OCI-LY1 (cell line): Measurements from ENCODE around the gene SFTPA2.

Source experiments
- CTCF ChIP-seq: fragments of 200-600 bp; sonication (generic), shearing (Covaris generic); IDR thresholded peaks from 2 replicates; pipeline ENCODE4 v1.5.1; 2017; ENCODE audit warnings: mild to moderate bottlenecking, antibody characterized with exemption, low read length, moderate library complexity, mixed read lengths
- EZH2 ChIP-seq: fragments of 200-600 bp; sonication (generic), shearing (Covaris generic); IDR thresholded peaks from 2 replicates; pipeline ENCODE4 v1.8.0; 2017; ENCODE audit warnings: borderline replicate concordance, mixed run types, mild to moderate bottlenecking, antibody characterized with exemption, low read length, moderate library complexity, mixed read lengths

GRCh38 chr10:79602953-79603352, 42.7 kb upstream of the SFTPA2 start:
- TF ChIP-seq CTCF: no peak
- TF ChIP-seq EZH2: no peak
